CD4-positive, alpha-beta T cell treated with Interleukin-15 for 1 hour (primary cell): ENCODE results near the gene OXSR1.
"Not testable (repeated sequence)": the region's sequence is repeated elsewhere in the genome, so short reads cannot be mapped to it uniquely, and the experiment has no call there.

Experiments
- DNase-seq: peaks from one replicate; pipeline ENCODE4 v3.0.0-alpha.2; 2020

Gene OXSR1

GRCh38 chr3:38169027-38169317 lies 3.6 kb downstream of the OXSR1 start:
- no peak for DNase-seq

GRCh38 chr3:38170722-38171121 lies 5.4 kb downstream of the OXSR1 start:
- DNase-seq = no peak

GRCh38 chr3:38171622-38172021 lies 6.3 kb downstream of the OXSR1 start:
- no peak for DNase-seq

GRCh38 chr3:38173834-38174418 lies 8.6 kb downstream of the OXSR1 start:
- no peak for DNase-seq

GRCh38 chr3:38177181-38177580 lies 11.8 kb downstream of the OXSR1 start:
- DNase-seq = no peak

- DNase-seq = no peak
These were observed 21.4 kb downstream of the OXSR1 start for GRCh38 chr3:38186781-38187180.

GRCh38 chr3:38190481-38190881 lies 25.1 kb downstream of the OXSR1 start:
- DNase-seq = no peak

- DNase-seq = not testable (repeated sequence)
These were observed 37.6 kb downstream of the OXSR1 start for GRCh38 chr3:38202931-38203330.

- DNase-seq = no peak
These were observed 38.4 kb downstream of the OXSR1 start for GRCh38 chr3:38203690-38204089.

- no peak for DNase-seq
These were observed 39.5 kb downstream of the OXSR1 start for GRCh38 chr3:38204599-38205471.

GRCh38 chr3:38205472-38205805 lies 40.1 kb downstream of the OXSR1 start:
- DNase-seq = no peak

GRCh38 chr3:38207254-38208003 lies 42.1 kb downstream of the OXSR1 start:
- DNase-seq = no peak

GRCh38 chr3:38210141-38210757 lies 44.9 kb downstream of the OXSR1 start:
- DNase-seq = no peak

- DNase-seq = no peak
These were observed 46.8 kb downstream of the OXSR1 start for GRCh38 chr3:38212141-38212540.

GRCh38 chr3:38214560-38214959 lies 49.2 kb downstream of the OXSR1 start:
- DNase-seq = no peak

- no peak for DNase-seq
These were observed 54.4 kb downstream of the OXSR1 start for GRCh38 chr3:38219609-38220197.

- no peak for DNase-seq
These were observed 55.7 kb downstream of the OXSR1 start for GRCh38 chr3:38221005-38221404.

- no peak for DNase-seq
These were observed 56.8 kb downstream of the OXSR1 start for GRCh38 chr3:38222032-38222634.

GRCh38 chr3:38224357-38224756 lies 59.0 kb downstream of the OXSR1 start:
- DNase-seq = no peak

- DNase-seq = no peak
These were observed 60.9 kb downstream of the OXSR1 start for GRCh38 chr3:38226273-38226672.

GRCh38 chr3:38227989-38228388 lies 62.7 kb downstream of the OXSR1 start:
- DNase-seq = no peak

- no peak for DNase-seq
These were observed 63.7 kb downstream of the OXSR1 start for GRCh38 chr3:38229036-38229435.

GRCh38 chr3:38232701-38233100 lies 67.4 kb downstream of the OXSR1 start:
- no peak for DNase-seq
